OCI-LY1 (cell line): ENCODE data around the gene OCIAD1.

ENCODE experiments used
- H2AFZ ChIP-seq: fragments of 200-600 bp; sonication (generic), shearing (Covaris generic); 2 replicates; pipeline ENCODE4 v1.6.0; 2014; ENCODE audit warnings: antibody characterized with exemption, mild to moderate bottlenecking, low read length
- H3F3A ChIP-seq: fragments of 200-600 bp; sonication (generic), shearing (Covaris generic); 2 replicates; pipeline ENCODE4 v1.6.0; 2014; ENCODE audit warnings: mild to moderate bottlenecking, antibody characterized with exemption, low read length, moderate library complexity; ENCODE audit not compliant: insufficient read depth
- H3K27ac ChIP-seq: fragments of 200-600 bp; sonication (generic); 2 replicates; pipeline ENCODE4 v1.5.1; 2014; ENCODE audit warnings: low read length, mixed run types, mild to moderate bottlenecking, low read depth; ENCODE audit not compliant: poor library complexity, severe bottlenecking
- H3K27me3 ChIP-seq: fragments of 200-600 bp; sonication (generic); 2 replicates; pipeline ENCODE4 v1.6.0; 2014; ENCODE audit warnings: antibody characterized with exemption, mild to moderate bottlenecking, low read length, moderate library complexity; ENCODE audit not compliant: insufficient read depth
- H3K36me3 ChIP-seq: fragments of 200-600 bp; sonication (generic); 2 replicates; pipeline ENCODE4 v1.6.1; 2014; ENCODE audit warnings: mild to moderate bottlenecking, antibody characterized with exemption, low read length, moderate library complexity, mixed read lengths; ENCODE audit not compliant: insufficient read depth
- H3K4me1 ChIP-seq: fragments of 200-600 bp; sonication (generic); 2 replicates; pipeline ENCODE4 v1.5.1; 2014; ENCODE audit warnings: mild to moderate bottlenecking, low read length, moderate library complexity; ENCODE audit not compliant: insufficient read depth, severe bottlenecking
- H3K4me2 ChIP-seq: fragments of 200-600 bp; sonication (generic), shearing (Covaris generic); 2 replicates; pipeline ENCODE4 v1.6.1; 2014; ENCODE audit warnings: low read length
- H3K4me3 ChIP-seq: fragments of 200-600 bp; sonication (generic); 2 replicates; pipeline ENCODE4 v1.5.1; 2014; ENCODE audit warnings: low read length, low read depth, mild to moderate bottlenecking, mixed read lengths; ENCODE audit not compliant: poor library complexity, severe bottlenecking
- H3K79me2 ChIP-seq: fragments of 200-600 bp; shearing (Covaris generic); 2 replicates; pipeline ENCODE4 v1.6.1; 2016; ENCODE audit warnings: mixed run types, low read length, mixed read lengths; ENCODE audit not compliant: insufficient read depth
- H3K9ac ChIP-seq: fragments of 200-600 bp; sonication (generic), shearing (Covaris generic); 2 replicates; pipeline ENCODE4 v1.6.1; 2014; ENCODE audit warnings: mild to moderate bottlenecking, low read length, mixed read lengths
- H3K9me2 ChIP-seq: fragments of 200-600 bp; sonication (generic), shearing (Covaris generic); 2 replicates; pipeline ENCODE4 v1.6.1; 2014; ENCODE audit warnings: low read depth, mild to moderate bottlenecking, low read length, mixed read lengths
- H3K9me3 ChIP-seq: fragments of 200-600 bp; shearing (Covaris generic); 2 replicates; pipeline ENCODE4 v1.6.1; 2014; ENCODE audit warnings: low read length, mixed read lengths
- H4K20me1 ChIP-seq: fragments of 200-600 bp; sonication (generic), shearing (Covaris generic); 2 replicates; pipeline ENCODE4 v1.6.0; 2016; ENCODE audit warnings: mild to moderate bottlenecking, low read length; ENCODE audit not compliant: insufficient read depth
- CTCF ChIP-seq: fragments of 200-600 bp; sonication (generic), shearing (Covaris generic); IDR thresholded peaks from 2 replicates; pipeline ENCODE4 v1.5.1; 2017; ENCODE audit warnings: mild to moderate bottlenecking, antibody characterized with exemption, low read length, moderate library complexity, mixed read lengths
- EZH2 ChIP-seq: fragments of 200-600 bp; sonication (generic), shearing (Covaris generic); IDR thresholded peaks from 2 replicates; pipeline ENCODE4 v1.8.0; 2017; ENCODE audit warnings: borderline replicate concordance, mixed run types, mild to moderate bottlenecking, antibody characterized with exemption, low read length, moderate library complexity, mixed read lengths

Gene OCIAD1

GRCh38 chr4:48904101-48904500 is 73.2 kb downstream of the OCIAD1 start:
- H3K4me2 ChIP-seq: no peak overlapping the region
- no peak overlapping the region for H3K4me3 ChIP-seq
- no peaks in the 10 kb centered on the region for H3K27me3 ChIP-seq
- H3K9ac ChIP-seq: no peak overlapping the region
- no peak for TF ChIP-seq EZH2
- TF ChIP-seq CTCF: no peak
- no peaks in the 10 kb centered on the region for H3F3A ChIP-seq
- H3K36me3 ChIP-seq: peaks cover 35% of the 10 kb centered on the region
- no peak overlapping the region for H3K27ac ChIP-seq
- H4K20me1 ChIP-seq: no peaks in the 10 kb centered on the region
- no peaks in the 10 kb centered on the region for H3K9me3 ChIP-seq
- H3K4me1 ChIP-seq: peaks cover 31% of the 10 kb centered on the region
- H2AFZ ChIP-seq: no peak overlapping the region
- peaks cover 4% of the 10 kb centered on the region; the same call in 1 of the 2 replicates for H3K79me2 ChIP-seq
- H3K9me2 ChIP-seq: no peaks in the 10 kb centered on the region

- Histone ChIP-seq H3K9me2 (no peaks in the 10 kb centered on the region), H4K20me1 (no peaks in the 10 kb centered on the region), H3K9me3 (no peaks in the 10 kb centered on the region), H3K9ac (no peak overlapping the region), H3K27ac (no peak overlapping the region), H3K4me2 (peak overlapping the region; percentile 92; the same call in 1 of the 2 replicates), H3K79me2 (peaks cover 4% of the 10 kb centered on the region; the same call in 1 of the 2 replicates), H3K27me3 (no peaks in the 10 kb centered on the region), H3K4me3 (no peak overlapping the region), H3K4me1 (peaks cover 25% of the 10 kb centered on the region), H3K36me3 (peaks cover 35% of the 10 kb centered on the region), H2AFZ (no peak overlapping the region), H3F3A (no peaks in the 10 kb centered on the region)
- TF ChIP-seq EZH2: no peak
- no peak for TF ChIP-seq CTCF
Measured at GRCh38 chr4:48904541-48905142, 73.8 kb downstream of the OCIAD1 start.

GRCh38 chr4:48905363-48906015 is 74.6 kb downstream of the OCIAD1 start:
- Histone ChIP-seq H3F3A (no peaks in the 10 kb centered on the region), H3K4me3 (peak overlapping the region; percentile 92), H2AFZ (no peak overlapping the region), H3K9ac (peak overlapping the region; percentile 86), H3K9me2 (no peaks in the 10 kb centered on the region), H3K4me1 (peaks cover 19% of the 10 kb centered on the region), H3K79me2 (peaks cover 4% of the 10 kb centered on the region; the same call in 1 of the 2 replicates), H3K27ac (peak overlapping the region; percentile 14), H3K9me3 (no peaks in the 10 kb centered on the region), H3K27me3 (no peaks in the 10 kb centered on the region), H4K20me1 (no peaks in the 10 kb centered on the region), H3K4me2 (peak overlapping the region; percentile 92), H3K36me3 (peaks cover 35% of the 10 kb centered on the region)
- TF ChIP-seq EZH2 (no peak), CTCF (no peak)
